HUES64 (cell line): ENCODE measurements around the gene PIP5K1C.
A peak's percentile ranks its signal among the peaks of the same experiment; 100 is the strongest.
"Not testable (repeated sequence)": the region's sequence is repeated elsewhere in the genome, so short reads cannot be mapped to it uniquely, and the experiment has no call there.

Experiments used
- H3K27ac ChIP-seq: 2 replicates; pipeline ENCODE4 v1.7.0; 2013; ENCODE audit warnings: low read depth, low read length, inconsistent platforms
- H3K27me3 ChIP-seq: 2 replicates; pipeline ENCODE4 v1.6.1; 2013; ENCODE audit warnings: mild to moderate bottlenecking, low read length; ENCODE audit not compliant: insufficient read depth
- H3K36me3 ChIP-seq: 2 replicates; pipeline ENCODE4 v1.6.1; 2013; ENCODE audit warnings: mild to moderate bottlenecking, low read length; ENCODE audit not compliant: insufficient read depth
- H3K4me1 ChIP-seq: 2 replicates; pipeline ENCODE4 v1.6.1; 2013; ENCODE audit warnings: mild to moderate bottlenecking, low read length, moderate library complexity; ENCODE audit not compliant: insufficient read depth
- H3K4me3 ChIP-seq: 2 replicates; pipeline ENCODE4 v1.5.1; 2013; ENCODE audit warnings: mild to moderate bottlenecking, low read length, moderate library complexity
- H3K9ac ChIP-seq: 2 replicates; pipeline ENCODE4 v1.6.1; 2013; ENCODE audit warnings: mild to moderate bottlenecking, low read depth, low read length
- H3K9me3 ChIP-seq: 2 replicates; pipeline ENCODE4 v1.6.1; 2013; ENCODE audit warnings: low read depth, low read length; ENCODE audit not compliant: insufficient read depth
- WGBS: fragments of 150-250, 120-280 bp; methylation state at CpG from one replicate; pipeline ENCODE4 v1.1.7; 2013; ENCODE audit warnings: missing lambda C conversion rate; 5-methylcytosine and 5-hydroxymethylcytosine counted together

The PIP5K1C gene

DNA sequence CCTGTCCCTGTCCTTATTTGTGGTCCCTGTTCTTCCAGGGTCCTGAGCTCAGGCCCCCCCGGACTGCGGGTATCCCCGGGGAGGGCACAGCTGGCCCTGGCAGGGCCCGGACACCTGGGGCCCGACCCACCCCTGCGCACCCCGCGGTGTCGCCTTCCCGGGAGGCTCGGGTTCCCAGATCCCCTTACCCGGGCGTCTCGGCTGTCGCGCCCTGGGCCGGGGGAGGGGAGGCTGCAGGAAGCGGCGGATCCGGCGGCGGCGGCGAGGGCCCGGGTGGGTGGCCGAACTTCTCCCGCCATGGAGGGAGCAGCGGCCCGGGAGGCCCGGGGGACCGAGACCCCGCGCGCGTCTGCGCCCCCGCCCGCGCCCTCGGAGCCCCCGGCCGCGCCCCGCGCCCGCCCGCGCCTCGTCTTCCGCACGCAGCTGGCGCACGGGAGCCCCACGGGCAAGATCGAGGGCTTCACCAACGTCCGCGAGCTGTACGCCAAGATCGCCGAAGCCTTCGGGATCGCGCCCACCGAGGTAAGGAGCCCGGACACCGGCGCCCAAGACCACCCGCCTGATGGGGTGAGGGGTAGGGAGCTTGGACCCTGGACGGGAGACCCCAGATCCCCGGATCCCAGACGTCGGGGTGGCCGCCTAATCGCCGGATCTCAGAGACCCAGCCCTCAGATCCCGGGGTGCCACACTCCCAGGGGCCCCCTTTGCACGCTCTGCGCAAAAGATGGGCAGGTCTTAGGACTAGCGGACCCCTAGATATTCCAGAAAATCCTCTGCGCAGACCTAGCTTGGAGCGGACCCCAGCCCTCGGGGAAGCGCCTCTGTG, 114.8 kb downstream of the PIP5K1C start, which contains the start of gene GIPC3:
Gene GIPC3, plus strand, starts transcription at position 178 of the 826 bp plus-strand sequence. Its CDS starts 120 bp downstream, at position 298.
- Histone ChIP-seq H3K4me3 (peak within 1 kb of the TSS; percentile 51), H3K27me3 (peaks cover 35% of the 10 kb centered on the region), H3K27ac (no peak within 1 kb of the TSS), H3K9me3 (no peaks in the 10 kb centered on the region), H3K4me1 (no peaks in the 10 kb centered on the region), H3K9ac (peak within 1 kb of the TSS; percentile 61; the same call in 1 of the 2 replicates), H3K36me3 (no peaks in the 10 kb centered on the region)
- WGBS, result 11% methylated on average over 84 of the region's 84 CpGs

DNA sequence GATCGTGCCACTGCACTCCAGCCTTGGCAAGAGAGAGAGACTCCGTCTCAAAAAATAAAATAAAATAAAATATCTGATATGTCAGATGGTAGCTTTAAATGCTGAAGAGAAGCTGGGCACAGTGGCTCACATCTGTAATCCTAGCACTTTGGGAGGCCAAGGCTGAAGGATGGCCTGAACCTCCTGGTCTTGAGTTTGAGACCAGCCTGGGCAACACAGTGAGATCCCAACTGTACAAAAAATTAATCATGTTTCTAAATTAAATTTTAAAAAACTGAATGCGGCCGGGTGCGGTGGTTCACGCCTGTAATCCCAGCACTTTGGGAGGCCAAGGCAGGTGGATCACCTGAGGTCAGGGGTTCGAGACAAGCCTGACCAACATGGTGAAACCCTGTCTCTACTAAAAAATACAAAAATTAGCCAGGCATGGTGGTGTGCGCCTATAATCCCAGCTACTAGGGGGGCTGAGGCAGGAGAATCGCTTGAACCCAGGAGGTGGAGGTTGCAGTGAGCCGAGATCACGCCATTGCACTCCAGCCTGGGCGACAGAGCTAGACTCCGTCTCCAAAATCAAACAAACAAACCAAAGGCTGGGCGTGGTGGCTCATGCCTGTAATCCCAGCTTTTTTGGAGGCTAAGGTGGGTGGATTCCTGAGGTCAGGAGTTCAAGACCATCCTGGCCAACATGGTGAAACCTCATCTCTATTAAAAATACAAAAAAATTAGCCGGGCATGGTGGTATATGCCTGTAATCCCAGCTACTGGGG, 116.0 kb downstream of the PIP5K1C start:
- H3K27me3 ChIP-seq, result peaks cover 39% of the 10 kb centered on the region
- not testable (repeated sequence) for H3K9ac ChIP-seq, H3K27ac ChIP-seq, H3K36me3 ChIP-seq, H3K9me3 ChIP-seq, H3K4me1 ChIP-seq, H3K4me3 ChIP-seq
- WGBS, result 89% methylated on average over 14 of the region's 15 CpGs

DNA sequence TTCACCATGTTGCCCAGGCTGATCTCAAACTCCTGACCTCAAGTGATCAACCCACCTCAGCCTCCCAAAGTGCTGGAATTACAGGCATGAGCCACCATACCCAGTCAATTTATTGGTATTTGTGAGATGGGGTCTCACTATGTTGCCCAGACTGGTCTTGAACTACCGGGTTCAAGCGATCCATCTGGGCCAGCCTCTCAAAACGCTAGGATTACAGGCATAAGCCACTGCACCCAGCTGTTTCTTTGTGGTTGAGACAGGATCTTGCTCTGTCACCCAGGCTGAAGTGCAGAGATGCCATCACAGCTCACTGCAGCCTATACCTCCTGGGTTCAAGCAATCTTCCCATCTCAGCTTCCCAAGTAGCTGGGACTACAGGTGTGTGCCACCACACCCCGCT, 118.5 kb downstream of the PIP5K1C start:
- not testable (repeated sequence) for H3K9ac ChIP-seq, H3K9me3 ChIP-seq, H3K36me3 ChIP-seq, H3K4me1 ChIP-seq, H3K27ac ChIP-seq, H3K4me3 ChIP-seq
- WGBS, result 74% methylated on average over 3 of the region's 4 CpGs
- peaks cover 36% of the 10 kb centered on the region for H3K27me3 ChIP-seq
